GM21390 (cell line): ENCODE measurements around the gene DNAH14.
"Not testable (repeated sequence)": the region's sequence is repeated elsewhere in the genome, so short reads cannot be mapped to it uniquely, and the experiment has no call there.

Experiments used
- ATAC-seq: cut with Tn5 transposase; IDR thresholded peaks from one replicate; pipeline ENCODE4 v1.9.1; 2021; ENCODE audit not compliant: unreplicated experiment

DNAH14 gene

DNA sequence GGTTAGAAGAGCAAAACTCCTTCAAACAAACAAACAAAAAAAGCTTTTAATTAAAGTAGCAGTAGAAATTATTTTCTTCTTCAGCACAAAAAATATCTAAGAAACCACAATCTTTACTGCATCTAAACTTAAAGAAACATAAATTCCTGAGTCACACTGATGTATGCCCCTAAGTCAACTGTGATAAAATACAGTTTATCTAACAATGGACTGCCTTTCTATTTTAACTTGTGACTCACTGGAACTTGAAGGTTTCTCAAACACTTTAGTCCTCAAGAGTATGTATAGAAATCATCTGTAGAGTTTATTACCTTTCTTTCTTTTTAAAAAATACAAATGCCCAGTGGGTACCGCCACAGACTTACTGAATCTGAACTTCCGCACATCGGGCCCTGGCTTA, 412.2 kb downstream of the DNAH14 start:
- no peak for ATAC-seq

DNA sequence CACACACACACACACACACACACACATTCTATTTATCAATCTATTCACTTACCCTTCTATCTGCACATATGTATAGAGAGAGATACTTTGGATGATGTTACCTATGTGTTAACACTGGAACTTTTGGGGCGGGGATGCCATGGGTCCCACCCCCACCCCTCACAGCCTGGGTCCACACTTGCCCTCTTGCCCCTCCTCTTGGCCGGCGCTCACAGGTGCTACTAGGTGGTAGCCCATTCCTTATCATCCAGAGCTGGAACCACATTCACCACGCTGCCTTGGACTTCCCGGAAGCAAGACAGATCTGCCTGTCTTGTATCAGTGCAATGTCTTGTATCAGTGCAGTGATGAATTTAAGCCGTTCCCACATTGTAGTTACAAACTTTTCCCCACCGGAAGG, 413.2 kb downstream of the DNAH14 start:
- ATAC-seq: no peak

- ATAC-seq: no peak
Measured at GRCh38 chr1:225343618-225344017, 414.1 kb downstream of the DNAH14 start.

DNA sequence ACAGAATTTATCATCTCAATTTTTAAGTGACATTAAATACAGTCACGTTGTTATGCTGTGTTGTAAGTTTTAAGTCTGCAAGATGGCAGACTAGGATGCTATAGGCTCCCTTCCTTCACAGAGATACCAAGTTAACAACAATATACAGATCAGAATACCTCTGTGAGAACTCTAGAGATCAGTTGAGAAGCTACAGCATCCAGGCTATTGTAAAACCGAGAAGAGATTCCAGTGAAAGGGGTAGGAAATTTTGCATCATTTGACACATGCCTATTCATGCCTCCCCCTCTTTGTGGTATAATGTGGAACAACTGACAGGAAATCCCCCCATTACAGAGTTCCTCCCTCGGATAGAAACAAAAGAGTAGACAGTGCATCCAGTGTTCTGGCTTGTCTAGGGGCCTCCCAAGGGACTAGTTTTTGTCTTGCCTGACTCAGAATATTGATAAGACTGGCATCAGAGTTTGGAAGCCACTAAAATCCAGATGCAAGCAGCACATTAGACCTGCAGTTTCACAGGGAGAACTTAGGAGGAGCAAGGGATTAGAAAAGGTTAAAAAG, 417.7 kb downstream of the DNAH14 start:
- no peak for ATAC-seq

DNA sequence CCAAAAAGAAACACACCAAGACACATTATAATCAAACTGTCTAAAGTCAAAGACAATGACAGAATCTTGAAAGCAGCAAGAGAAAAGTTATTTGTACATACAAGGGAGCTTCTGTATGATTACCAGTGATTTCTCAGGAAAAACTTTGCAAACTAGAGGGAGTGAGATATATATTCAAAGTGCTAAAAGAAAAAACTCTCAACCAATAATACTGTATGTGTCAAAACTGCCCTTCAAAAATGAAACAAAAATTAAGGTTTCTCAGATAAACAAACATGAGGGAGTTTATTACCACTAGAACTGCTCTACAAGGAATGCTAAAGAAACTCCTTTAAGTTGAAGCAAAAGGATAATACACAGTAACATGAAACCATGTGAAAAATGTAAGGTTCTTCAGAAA, 418.9 kb downstream of the DNAH14 start:
- ATAC-seq: no peak

DNA sequence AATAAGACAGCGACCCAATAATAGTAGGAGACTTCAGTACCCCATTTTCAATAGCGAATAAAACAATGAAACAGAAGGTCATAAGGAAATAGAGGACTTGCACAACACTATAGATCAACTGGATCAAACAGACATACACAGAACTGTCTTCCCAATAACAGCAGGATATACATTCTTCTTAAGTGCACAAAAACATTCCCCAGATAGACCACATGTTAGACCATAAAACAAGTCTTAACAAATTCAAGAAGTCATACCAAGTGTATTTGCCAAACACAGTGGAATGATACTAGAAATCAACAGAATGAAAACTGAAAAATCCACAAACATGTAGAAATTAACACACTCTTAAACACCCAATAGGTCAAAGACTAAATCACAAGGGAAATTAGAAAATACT, 420.4 kb downstream of the DNAH14 start:
- ATAC-seq: no peak

DNA sequence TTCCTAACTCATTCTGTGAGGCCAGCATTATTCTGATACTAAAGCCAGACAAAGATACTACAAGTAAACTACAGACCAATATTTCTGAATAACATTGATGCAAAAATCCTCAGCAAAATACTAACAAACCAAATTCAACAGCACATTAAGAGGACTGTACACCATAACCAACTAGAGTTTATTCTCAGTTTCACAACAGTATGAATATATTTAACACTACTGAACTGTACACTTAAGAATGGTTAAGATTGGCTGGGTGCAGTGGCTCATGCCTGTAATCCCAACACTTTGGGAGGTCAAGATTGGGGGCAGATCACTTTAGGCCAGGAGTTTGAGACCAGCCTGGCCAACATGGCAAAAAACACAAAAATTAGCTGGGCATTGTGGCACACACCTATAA, 421.4 kb downstream of the DNAH14 start:
- no peak for ATAC-seq

- ATAC-seq: no peak
Measured at GRCh38 chr1:225354906-225355305, 425.4 kb downstream of the DNAH14 start.

GRCh38 chr1:225355863-225356262, 426.4 kb downstream of the DNAH14 start:
- no peak for ATAC-seq

DNA sequence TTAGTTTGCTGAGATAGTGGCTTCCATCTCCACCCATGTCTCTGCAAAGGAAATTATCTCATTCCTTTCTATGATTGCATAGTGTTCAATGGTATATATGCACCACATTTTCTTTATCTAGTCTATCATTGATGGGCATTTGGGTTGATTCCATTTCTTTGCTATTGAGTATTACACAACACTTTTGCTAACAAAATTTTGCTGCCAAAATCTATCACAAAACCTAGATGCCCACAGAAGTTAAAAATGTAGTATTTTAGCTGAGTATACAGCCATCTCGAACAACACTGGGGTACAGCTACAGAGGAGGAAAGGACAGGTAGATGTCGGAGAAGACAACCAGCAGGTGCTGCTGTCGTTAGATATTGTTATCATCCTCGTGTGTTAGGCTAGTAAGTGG, 430.6 kb downstream of the DNAH14 start:
- no peak for ATAC-seq

DNA sequence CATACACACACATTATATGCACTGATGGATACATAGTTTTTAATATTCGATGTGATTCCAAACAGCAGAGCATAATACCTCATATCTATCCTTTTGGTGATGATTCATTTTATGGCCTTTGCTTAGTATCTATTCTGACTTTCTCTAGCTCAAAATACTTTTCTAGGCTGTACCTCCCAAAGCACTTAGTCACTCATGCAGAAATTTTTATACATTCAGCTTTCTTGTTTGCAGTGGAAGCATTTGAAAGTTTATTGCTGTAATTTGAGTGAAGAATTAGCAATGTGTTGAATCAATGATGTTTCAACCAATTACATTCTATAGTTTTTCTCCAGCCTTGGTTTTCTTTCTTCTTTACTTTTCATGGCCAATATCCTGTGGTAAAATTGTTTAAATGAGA, 431.7 kb downstream of the DNAH14 start:
- no peak for ATAC-seq

DNA sequence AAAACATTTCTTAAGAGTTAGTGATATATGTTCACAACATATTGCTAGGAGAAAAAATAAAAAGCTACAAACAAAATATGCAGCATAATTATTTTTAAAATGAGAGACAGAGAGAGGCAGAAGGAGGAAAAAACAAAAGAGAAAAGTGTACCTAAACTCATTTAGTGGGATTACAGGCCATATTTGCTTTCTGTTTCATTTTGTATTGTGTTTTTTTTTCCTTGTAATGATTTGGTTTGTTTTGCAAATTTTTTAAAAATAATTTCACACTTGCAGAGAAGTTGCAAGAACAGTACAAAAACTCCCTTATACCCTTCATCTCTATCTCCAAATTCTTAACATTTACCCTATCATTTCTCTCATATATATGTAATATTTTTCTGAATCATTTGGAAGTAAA, 433.3 kb downstream of the DNAH14 start:
- no peak for ATAC-seq

GRCh38 chr1:225364439-225364838, 435.0 kb downstream of the DNAH14 start:
- no peak for ATAC-seq

- ATAC-seq: no peak
Measured at GRCh38 chr1:225366018-225366417, 436.5 kb downstream of the DNAH14 start.

DNA sequence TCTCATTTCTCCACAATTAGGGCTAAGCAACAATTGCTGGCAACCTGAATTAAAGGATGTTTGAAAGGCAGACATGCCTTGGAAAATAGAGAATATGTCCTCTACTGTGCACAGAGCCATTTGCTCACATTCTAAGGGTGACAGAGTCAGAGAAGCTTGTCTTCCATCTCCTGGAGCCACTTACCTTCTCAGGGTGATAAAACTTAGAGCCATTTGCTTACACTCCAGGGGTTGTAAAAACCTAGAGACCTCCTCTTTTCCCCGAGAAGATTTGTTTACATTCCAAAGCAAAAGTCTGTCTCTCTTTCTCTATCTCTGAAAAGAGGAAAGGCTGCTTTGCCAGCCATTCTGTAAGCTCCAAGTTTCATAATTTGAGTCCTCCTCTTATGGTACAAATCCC, 437.1 kb downstream of the DNAH14 start:
- no peak for ATAC-seq

GRCh38 chr1:225368036-225368552, 438.6 kb downstream of the DNAH14 start:
- ATAC-seq: no peak

- ATAC-seq: no peak
Measured at GRCh38 chr1:225371366-225372010, 442.0 kb downstream of the DNAH14 start.

- ATAC-seq: no peak
Measured at GRCh38 chr1:225373155-225373554, 443.7 kb downstream of the DNAH14 start.

DNA sequence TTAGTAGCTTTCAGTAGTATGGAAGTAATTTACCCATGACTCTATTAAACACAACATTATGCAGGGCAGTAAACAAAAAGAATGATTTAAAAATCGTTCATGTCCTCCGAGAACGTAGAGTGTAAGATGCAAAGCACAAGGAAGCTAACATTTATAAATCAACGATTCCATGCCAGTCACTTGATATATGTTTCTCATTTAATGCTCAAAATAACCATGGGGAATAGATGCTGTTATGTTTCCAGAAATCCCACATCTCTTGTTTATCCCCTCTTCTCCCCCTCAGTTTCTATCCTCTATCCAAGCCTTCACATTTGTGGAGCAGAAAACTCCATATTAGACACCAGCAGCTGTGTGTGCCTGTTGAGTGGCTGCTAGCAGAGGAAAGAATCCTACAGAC, 445.5 kb downstream of the DNAH14 start:
- ATAC-seq: no peak

DNA sequence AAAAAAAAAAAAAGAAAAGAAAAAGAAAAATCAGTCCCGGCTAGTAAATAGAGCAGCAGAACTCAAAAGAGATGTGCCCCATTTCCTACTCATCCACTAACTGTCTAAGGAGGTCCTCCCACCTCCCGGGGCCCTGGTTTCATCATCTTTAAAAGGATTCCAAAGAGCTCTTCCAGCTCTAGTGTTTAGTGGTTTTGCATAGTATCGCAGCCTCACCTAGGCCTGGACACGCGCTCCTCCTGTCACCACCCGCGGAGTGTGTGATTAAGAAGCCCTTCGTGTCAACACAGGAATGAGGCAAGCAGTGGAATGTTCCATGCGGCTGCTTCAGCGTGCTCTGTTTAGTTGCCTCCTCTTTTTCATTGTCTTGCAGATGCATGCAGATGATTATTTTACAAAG, 449.4 kb downstream of the DNAH14 start:
- ATAC-seq: no peak

GRCh38 chr1:225380691-225381090, 451.2 kb downstream of the DNAH14 start:
- no peak for ATAC-seq

DNA sequence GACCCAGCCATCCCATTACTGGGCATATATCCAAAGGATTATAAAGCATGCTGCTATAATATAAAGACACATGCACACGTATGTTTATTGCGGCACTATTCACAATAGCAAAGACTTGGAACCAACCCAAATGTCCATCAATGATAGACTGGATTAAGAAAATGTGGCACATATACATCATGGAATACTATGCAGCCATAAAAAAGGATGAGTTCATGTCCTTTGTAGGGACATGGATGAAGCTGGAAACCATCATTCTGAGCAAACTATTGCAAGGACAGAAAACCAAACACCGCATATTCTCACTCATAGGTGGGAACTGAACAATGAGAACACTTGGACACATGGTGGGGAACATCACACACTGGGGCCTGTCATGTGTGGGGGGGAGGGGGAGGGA, 457.4 kb downstream of the DNAH14 start:
- not testable (repeated sequence) for ATAC-seq

DNA sequence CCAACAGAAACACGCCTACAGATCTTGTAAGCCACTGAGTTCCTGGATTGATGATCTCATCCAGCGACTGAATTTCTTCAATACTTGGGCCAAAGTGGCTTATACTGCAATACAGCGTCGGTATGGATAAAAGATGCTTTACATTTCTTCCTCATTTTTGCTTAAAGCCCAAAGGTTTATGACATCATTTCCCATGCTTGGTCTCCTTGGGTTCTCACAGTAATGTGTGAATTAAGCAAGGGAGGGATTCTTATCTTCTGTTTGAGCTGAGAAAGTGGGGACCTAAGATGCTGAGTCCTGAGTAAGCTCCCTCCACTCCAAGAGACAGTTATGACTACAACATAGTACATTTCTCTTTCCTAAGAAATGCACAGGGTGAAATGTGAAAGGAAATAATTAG, 458.9 kb downstream of the DNAH14 start:
- ATAC-seq: no peak
